IMR-90 (cell line): ENCODE measurements around the gene KRT77.

Experiments
- BHLHE40 ChIP-seq: fragments of 150-350 bp; IDR thresholded peaks from 2 replicates; pipeline ENCODE4 v1.6.1; 2016; ENCODE audit warnings: mild to moderate bottlenecking, low read depth, low read length
- CHD1 ChIP-seq: IDR thresholded peaks from 2 replicates; pipeline ENCODE4 v1.6.1; 2012; ENCODE audit warnings: low read depth, low read length, improper control_type of control experiment
- CTCF ChIP-seq: conservative IDR thresholded peaks from 2 replicates; pipeline ENCODE4 v1.5.1; 2012; ENCODE audit warnings: mild to moderate bottlenecking, low read depth, low read length, improper control_type of control experiment
- ELK1 ChIP-seq: fragments of 150-350 bp; IDR thresholded peaks from 2 replicates; pipeline ENCODE4 v1.6.1; 2016; ENCODE audit warnings: low read depth, mild to moderate bottlenecking, low read length, moderate library complexity, borderline replicate concordance
- MAFK ChIP-seq: IDR thresholded peaks from 2 replicates; pipeline ENCODE4 v1.6.1; 2012; ENCODE audit warnings: low read depth, low read length, improper control_type of control experiment
- POLR2A ChIP-seq: IDR thresholded peaks from 2 replicates; pipeline ENCODE4 v1.6.1; 2012; ENCODE audit warnings: mild to moderate bottlenecking, low read depth, low read length

GRCh38 chr12:52691841-52692150 lies 11.5 kb downstream of the KRT77 start:
- TF ChIP-seq POLR2A: no peak
- no peak for TF ChIP-seq CHD1
- TF ChIP-seq ELK1: no peak
- no peak for TF ChIP-seq CTCF
- no peak for TF ChIP-seq MAFK
- TF ChIP-seq BHLHE40: no peak
